Measurements from ENCODE around the gene MEIOSIN.

MEIOSIN gene

DNA sequence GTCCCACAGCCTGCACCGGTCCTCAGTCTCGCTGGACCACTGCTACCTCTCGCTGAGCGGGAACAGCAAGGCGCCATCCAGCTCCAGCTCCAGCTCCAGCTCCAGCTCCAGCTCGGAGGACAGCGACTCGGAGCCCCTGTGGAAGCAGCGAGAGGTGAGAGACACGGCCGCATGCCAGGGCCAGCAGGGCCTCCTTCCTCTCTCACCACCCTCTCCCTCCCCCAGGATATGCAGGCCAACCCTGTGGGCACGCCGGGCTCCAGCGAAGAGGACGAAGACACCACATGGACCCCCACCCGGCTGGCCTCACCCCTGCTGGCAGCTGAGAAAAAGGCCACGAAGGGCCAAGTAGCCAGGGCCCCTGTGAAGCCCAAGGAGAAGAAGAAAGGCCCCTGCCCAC is 28.5 kb downstream of the MEIOSIN start:
- TF ChIP-seq, protein P1, sequence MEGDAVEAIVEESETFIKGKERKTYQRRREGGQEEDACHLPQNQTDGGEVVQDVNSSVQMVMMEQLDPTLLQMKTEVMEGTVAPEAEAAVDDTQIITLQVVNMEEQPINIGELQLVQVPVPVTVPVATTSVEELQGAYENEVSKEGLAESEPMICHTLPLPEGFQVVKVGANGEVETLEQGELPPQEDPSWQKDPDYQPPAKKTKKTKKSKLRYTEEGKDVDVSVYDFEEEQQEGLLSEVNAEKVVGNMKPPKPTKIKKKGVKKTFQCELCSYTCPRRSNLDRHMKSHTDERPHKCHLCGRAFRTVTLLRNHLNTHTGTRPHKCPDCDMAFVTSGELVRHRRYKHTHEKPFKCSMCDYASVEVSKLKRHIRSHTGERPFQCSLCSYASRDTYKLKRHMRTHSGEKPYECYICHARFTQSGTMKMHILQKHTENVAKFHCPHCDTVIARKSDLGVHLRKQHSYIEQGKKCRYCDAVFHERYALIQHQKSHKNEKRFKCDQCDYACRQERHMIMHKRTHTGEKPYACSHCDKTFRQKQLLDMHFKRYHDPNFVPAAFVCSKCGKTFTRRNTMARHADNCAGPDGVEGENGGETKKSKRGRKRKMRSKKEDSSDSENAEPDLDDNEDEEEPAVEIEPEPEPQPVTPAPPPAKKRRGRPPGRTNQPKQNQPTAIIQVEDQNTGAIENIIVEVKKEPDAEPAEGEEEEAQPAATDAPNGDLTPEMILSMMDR (IDR thresholded peaks at IDR 0.05; ENCODE audit: low read depth, low read length, missing control alignments) = no peak
- in situ Hi-C loops (cut with HindIII; ENCODE audit: low sequenced_read_pairs) = no loop called here

DNA sequence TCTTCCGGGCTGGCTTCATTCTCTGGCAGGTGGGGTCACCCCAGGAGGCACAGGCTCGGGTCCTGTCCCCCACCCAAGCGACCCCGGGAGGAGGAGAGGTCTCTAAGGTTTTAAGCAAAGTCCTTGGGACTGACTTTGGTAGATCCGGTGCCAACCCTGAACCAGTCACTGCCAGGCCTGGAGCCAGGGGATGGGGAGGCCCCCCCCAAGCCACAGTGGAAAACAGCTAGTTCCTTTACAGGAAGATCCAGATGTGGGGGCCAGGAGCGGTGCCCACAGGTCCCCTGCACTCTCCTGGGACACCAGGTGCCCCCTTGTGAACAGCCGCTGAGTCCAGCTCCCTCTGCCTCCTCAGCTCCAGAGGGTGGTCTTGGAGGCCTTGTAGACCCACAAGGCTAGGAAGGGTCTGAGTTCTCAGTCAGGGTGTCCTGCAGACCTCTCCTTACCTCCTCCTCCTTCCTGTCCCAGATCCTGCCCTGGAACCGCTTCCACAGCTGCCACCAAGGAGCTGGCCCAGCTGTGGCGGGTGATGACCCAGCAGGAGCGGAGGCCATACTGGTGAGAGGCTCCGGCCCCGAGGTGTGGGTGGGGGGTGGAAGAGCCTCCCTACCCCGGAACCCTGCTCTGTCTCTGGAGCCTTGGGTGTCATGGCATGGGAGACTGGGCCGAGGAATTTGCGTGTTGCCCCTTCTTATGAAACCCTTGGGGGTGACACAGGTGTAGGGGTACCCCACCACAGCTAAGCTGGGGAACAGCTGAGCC is 29.8 kb downstream of the MEIOSIN start:
- no peak for DNase-seq (ENCODE audit: low read depth)
- TF ChIP-seq, protein P1 (IDR thresholded peaks at IDR 0.05; ENCODE audit: low read depth, low read length, missing control alignments) = no peak
- no peak overlapping the region for H3K4me3 ChIP-seq (ENCODE audit: low read depth, low read length)
- in situ Hi-C loops (cut with HindIII; ENCODE audit: low sequenced_read_pairs) = no loop called here

More for the DNA sequence above, 28.5 kb downstream of the MEIOSIN start:
- H3K4me3 ChIP-seq (ENCODE audit: low read depth, low read length) = no peak overlapping the region
- DNase-seq (ENCODE audit: low read depth) = no peak

GRCh38 chr19:45763691-45764294 is 30.6 kb downstream of the MEIOSIN start:
- in situ Hi-C loops (cut with HindIII; ENCODE audit: low sequenced_read_pairs) = no loop called here
- no peak for DNase-seq (ENCODE audit: low read depth)
- TF ChIP-seq, protein P1 (IDR thresholded peaks at IDR 0.05; ENCODE audit: low read depth, low read length, missing control alignments) = no peak
- H3K4me3 ChIP-seq (ENCODE audit: low read depth, low read length) = no peak overlapping the region

- no peak overlapping the region for H3K4me3 ChIP-seq (ENCODE audit: low read depth, low read length)
- TF ChIP-seq, protein P1 (IDR thresholded peaks at IDR 0.05; ENCODE audit: low read depth, low read length, missing control alignments) = no peak
- in situ Hi-C loops (cut with HindIII; ENCODE audit: low sequenced_read_pairs) = no loop called here
- no peak for DNase-seq (ENCODE audit: low read depth)
These were observed 31.2 kb downstream of the MEIOSIN start for GRCh38 chr19:45764475-45764874.

- TF ChIP-seq, protein P1 (IDR thresholded peaks at IDR 0.05; ENCODE audit: low read depth, low read length, missing control alignments) = no peak
- no peak for DNase-seq (ENCODE audit: low read depth)
- in situ Hi-C loops (cut with HindIII; ENCODE audit: low sequenced_read_pairs) = no loop called here
- no peak overlapping the region for H3K4me3 ChIP-seq (ENCODE audit: low read depth, low read length)
These were observed 31.9 kb downstream of the MEIOSIN start for GRCh38 chr19:45764945-45765701.

- in situ Hi-C loops (cut with HindIII; ENCODE audit: low sequenced_read_pairs) = no loop called here
- TF ChIP-seq, protein P1 (IDR thresholded peaks at IDR 0.05; ENCODE audit: low read depth, low read length, missing control alignments) = no peak
- no peak overlapping the region for H3K4me3 ChIP-seq (ENCODE audit: low read depth, low read length)
- no peak for DNase-seq (ENCODE audit: low read depth)
These were observed 32.6 kb downstream of the MEIOSIN start for GRCh38 chr19:45765702-45766295.
